Measurements from ENCODE around the gene INS. TPM values are rescaled to one million over a fixed set of nuclear protein-coding genes. Genes with fewer than 3 reads are reported as not detected.

INS gene
- total RNA-seq, 1 experiment from 2014 or later = not detected

DNA sequence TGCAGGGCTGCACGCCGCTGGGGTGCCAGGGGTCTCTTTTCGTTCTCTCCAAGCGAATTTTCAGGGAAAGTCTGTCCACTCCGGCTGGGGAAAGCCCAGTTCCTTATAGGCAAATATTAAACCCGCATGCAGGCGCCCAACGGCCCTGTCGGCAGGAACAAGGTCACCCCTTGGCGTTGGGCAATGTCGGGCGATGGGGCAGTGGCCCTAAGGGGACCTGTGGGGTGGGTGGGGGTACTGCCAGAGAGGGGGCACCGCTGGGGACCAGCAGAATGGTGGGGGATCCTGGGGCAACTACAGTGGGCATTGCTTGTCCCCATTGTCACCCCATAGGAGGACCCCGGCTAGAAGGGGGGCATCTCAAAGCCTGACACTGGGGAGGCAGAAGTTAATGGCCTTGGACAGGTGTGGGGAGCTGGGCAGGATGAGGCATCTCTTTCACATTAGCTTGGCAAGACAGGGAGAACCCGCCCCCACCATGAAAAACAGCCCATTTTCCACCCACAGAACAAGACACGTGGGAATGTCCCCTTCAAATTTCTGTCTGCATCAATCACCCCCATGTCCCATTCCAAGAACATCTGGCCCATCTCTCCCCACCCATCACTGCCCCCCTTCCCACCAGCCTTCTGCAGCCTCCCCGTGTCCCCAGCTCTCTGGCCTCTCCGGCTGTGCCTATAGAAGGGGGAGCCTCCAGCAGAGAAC is 16.3 kb downstream of the INS start:
- DNase-seq (ENCODE audit: low spot score) = no peak

DNA sequence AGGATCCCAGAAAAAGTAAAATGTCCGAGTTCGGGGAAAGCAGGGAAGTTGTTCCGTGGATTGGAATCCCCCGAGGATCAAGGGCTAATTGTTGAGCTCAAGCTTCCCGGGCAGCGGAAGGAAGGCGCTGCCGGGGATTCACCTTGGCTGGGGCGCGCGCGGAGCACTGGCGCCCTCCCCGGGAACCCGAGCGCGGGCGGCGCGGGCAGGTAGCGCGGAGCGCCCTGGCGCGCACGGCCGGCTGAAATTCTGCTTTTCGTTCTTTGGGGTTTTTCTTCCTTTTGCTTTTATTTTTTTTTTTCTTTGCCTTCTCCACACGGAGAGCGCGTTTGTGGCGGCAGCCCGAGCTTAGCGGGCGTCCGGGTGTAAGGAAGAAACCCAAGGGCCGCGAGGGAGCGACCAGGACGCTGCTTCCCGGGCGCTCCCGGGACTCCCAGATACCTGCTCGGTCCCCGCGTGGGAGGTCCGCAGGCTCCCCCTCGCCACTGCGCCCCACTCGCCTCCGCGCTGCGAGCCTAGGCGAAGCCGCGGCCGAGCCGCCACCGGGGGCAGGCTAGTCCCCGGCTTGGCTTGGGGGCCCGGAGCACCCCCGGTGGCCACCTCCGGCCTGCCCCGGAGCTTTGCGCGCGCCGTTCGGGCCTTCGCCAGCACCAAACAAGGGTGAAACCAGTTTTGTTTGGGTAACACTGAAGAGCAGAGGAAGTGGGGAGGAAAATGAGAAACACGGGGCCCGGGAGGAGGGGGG is 17.0 kb downstream of the INS start:
- peak; percentile 60 for DNase-seq (ENCODE audit: low spot score)

DNA sequence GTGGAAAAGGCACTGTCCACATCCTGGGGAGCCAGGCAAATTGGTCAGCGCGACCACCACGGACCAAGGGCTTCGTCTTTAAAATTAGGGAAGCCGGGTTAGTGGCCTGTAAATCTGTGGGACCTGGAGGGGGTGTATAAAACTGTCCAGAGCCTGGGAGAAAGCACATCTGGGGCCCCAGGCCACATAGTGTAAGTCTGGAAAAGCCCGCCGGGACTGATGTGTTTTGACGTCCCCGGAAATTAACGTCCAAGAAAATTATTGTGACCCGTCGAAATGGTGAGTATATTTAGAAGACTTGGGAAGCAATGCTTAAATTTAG is 17.6 kb downstream of the INS start:
- no peak for DNase-seq (ENCODE audit: low spot score)

DNA sequence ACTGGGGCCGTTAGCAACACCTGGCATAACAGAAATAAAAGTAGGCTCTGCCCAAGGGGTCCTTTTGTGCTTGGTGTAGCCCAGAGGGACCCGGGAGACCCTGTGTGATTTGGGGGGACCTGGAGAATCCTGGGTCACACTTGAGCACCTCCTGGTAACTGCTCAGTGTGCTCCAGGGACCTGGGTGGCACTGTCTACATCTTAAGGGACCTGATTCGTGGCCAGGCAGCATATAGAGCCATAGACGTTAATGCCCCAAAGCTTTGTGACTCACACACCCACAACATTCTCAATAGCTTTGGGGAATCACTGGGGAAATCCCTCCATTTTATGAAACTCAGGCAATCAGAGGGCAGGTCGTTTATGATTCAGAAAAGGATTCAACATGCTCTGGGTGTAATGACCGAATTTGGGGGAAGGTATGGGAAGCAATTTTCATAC is 18.2 kb downstream of the INS start:
- peak; percentile 45 for DNase-seq (ENCODE audit: low spot score)

DNA sequence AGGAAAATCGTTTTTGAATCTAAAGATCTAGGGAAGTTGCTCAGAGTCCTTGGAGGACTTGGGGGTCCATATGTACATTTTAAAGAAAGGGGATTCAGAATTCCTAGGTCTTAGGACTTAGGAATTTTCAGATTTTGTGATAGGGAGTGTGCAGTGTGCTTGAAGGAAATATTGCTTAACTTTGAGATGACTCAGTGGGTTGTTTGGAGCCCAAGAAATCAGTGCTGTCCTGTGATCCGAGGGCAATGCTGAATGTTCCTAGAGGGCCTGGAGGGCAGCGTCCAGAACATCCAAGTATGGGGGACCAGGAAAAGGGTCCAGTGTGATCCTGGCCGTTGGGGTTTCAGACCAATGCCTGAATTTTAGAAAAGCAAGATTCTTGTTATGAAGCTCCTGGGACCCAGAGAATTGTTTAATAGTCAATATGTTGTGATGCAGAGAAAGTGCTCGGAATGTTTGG is 18.7 kb downstream of the INS start:
- DNase-seq (ENCODE audit: low spot score) = no peak

DNA sequence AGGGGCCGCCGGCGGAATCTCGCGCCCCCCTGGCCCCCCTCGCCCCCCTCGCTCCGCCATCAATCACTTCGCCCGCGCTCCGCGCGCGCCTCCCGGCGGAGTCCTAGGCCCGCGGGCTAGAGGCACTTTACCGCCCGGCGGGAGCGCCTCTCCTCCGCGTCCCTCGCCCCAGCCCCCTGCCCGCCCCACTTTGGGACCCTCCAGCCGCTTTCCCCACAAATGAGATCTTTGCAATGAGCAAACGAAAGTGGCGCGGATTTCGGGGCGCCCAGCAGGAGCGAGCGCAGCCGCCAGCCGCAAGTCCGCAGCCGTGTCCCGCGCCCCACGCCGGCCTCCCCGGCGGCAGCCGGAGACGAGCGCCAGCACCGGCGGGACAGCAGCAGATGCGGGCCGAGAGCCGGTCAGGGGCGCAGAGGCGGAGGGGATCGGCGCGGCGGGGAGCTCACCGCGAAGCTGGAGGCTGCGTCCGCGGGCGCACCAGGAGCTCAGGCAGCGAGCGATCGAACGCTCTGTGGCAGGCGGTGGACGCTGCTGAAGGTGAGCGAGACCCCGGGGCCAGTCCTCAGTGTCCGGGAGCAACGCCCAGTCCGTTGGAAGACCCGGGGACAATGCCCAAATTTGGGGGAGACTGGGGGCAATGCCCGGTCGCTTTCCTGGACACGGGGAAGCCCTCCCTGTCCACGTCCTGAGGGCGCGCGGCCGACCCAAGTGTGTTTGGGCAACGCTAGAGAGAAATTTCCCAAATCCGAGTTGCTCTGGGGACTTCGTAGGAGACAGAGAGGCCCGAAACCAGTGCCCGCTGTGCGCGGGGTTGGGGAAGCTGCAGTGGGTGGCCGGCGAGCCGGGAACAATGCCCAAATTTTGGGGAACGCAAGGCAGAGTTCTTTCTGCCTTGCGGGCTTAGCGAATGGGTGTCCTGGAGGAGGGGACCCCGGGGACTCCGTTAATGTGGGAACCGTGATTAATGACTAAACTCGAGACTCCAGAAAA is 20.3 kb downstream of the INS start:
- no peak for DNase-seq (ENCODE audit: low spot score)

DNA sequence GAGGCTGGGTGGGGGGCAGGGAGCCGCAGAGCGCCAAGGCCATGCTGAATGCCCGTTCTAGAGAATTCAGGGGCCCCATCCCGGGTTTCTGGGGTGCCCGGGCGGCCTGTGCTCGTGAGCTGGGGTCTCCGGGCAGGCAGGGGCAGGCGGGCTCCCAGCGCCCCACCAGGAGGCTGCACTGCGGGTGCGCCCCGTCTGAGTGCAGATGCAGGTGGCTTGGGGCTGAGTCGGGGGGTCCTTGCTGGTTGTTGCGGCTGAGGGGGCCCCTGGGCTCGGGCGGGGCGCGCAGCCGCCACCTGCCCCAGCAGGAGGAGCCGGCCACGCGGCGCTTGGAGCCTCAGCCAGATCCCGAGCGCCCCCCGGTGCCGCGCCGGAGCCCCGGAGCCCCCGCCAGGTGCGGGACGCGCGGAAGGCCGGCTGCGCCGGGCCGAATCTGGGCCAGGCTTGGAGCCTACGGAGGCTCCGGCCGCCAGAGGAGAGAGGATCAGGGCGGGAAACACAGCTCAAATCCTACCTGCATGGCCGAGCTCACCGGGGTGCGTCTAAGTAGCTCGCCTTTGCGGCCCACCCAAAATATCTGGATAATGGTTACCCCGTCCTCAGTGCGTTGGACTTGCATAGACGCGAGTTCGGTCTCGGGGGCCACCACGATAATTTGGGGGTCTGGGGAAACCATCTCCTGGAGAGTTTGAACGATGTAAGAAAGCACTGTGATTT is 21.2 kb downstream of the INS start:
- DNase-seq (ENCODE audit: low spot score) = no peak

DNA sequence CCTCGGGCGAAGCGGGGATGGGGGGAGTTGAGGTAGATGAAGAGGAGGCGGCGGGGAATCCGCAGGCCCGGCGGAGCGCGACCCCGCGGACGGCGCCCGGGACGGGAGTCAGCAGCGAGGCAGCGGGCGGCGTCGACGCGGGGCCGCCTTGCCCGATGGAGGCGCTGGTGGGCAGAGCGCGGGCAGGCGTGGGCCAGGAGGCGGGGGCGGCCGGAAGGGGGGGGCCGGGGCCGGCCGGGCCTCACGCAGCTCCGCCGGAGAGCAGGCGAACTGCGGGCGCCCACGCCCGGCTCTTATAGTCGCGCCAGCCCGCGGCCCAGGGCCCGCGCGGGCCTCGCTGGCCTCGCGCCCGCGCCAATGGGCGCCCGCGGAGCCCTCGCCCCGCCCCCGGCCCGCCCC is 21.9 kb downstream of the INS start, which contains the start of gene IGF2:
Gene IGF2, minus strand, starts transcription at position 267 of the 399 bp plus-strand sequence. CDS start 3,866 bp downstream, outside the sequence.
- no peak for DNase-seq (ENCODE audit: low spot score)

DNA sequence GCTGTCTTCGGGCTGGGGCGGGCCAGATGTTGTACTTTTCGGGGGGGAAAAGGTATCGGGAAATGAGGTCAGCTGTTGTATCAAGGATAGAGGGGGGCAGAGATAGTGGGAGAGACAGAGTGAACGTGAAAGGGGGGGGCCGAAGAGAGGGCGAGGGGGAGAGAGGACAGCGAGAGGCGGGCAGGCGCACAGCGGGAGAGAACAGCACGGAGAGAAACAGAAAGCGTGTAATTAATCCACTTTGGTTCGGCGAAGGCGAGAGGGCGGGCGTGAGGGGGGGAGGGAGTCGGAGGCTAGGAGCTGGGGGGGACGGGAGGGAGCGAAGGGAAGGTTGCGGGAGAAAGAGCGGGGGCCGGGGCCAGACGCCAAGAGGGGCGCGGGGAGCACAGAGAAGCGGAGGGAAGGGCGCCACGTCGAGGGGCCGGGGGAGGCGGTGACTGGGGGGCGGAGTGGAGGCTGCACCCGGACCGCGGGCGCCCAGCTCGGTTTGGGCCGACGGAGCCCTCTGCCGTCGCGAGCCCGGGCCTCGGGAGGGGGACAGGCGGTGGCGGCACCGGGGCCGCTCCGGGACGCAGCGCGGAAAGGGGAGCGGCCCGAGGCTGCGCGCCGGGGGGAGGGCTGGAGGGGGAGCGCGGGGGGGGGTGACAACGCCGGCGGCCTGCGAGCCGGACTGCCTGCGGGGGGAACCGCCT is 22.4 kb downstream of the INS start:
- no peak for DNase-seq (ENCODE audit: low spot score)

DNA sequence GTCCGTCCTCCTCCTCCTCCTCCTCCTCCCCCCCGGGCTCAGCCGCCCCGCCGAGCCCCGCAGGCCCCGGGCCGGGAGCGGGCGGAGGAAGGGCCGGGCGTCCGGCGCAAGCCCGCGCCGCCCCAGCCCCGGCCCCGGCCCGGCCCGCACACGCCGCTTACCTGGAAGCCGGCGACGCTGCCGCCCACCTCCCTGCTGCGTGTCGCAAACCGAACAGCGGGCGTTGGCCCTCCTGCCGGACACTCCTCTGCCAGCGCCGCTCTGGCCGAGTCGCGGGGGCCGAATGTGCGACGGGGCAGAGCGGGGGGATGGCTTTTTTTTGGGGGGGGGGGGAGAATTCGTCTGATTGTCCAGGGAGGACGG is 23.0 kb downstream of the INS start:
- DNase-seq (ENCODE audit: low spot score) = no peak

DNA sequence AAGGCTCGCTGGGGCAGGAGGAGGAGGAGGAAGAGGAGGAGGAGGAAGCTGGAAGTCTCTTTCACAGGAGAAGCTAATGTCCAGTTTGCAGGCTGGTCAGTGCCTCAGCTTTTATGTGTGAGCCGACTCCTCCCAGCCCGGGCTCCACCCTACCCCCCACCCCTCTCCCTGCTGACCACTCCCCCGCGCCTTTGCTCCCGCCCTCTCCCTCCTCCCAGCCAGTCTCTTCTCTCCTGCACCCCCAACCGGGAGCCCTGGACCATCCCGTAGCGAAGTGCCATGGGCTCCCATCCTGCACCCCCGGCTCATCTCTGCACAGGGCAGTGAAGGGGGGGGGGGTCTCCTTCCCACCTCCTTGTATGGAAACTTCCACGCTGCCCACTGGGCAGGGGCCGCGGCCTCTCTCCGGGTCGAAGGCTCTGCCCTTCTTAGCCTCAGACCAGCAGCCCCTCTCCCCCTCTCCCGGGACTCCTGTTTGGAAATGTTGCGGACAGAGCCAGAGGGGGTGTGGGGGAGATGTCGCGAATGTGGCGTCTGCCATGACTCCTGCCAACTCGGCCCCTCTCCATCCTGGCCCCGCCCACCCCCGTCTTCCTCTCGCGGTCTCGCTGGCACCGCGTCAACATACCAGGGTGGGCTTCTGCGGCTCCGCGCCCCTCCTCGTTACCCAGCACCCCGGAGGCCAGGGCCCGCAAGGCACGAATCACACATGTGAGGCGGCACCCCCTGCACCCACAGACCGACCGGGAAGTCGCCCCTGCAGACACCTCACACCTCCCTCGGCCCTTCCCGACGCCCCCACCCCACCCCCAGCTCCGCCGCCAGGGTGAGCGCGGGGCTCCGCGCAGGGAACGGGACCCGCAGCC is 23.6 kb downstream of the INS start:
- DNase-seq (ENCODE audit: low spot score) = peak; percentile 66

DNA sequence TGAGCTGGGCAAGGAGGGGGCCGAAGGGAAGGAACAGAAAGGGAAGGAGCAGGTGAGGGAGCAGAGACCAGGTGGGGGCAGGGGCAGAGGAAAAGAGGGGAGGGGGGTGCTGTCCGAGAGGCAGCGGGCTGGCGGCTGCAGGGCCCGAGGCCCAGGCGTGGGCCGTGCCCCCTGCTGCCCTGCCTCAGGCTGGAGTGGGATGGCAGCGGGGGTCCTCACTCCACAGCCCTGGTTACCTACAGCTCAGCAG is 24.1 kb downstream of the INS start:
- DNase-seq (ENCODE audit: low spot score) = no peak

DNA sequence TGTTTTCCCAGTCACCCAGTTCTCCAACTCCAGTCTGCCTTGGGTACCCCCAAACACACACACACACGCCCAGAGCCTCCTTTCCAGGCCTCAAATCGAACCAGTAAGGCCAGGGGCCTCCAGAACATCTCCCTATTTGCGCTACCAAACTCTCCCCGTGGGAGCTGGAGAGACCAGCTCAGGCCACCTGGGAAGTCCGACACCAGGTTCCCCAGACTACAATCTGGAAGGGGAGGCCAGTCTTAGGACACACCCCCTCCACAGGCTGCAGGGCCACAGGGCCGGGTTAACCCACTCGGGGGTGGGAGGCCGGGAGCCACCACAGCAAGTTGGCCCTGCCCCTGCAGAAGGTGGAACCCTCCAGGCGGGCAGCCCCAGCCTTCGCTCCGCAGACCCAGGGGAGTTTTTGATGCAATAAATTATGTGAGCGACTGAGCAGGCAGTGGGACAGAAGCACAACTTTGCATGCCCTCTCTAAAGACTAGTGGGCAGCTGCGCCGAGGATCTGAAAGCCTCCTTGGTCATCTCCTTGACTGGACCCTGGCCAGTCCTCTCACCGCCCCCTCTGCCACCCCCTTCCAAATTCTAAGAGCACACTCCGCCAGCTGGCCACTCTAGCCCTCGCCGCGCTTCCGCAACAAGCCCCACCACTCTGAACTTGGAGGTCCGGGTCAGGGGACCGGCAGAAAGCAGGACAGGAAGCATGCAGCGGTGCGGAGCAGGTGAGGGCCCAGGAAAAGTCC is 24.6 kb downstream of the INS start:
- no peak for DNase-seq (ENCODE audit: low spot score)

DNA sequence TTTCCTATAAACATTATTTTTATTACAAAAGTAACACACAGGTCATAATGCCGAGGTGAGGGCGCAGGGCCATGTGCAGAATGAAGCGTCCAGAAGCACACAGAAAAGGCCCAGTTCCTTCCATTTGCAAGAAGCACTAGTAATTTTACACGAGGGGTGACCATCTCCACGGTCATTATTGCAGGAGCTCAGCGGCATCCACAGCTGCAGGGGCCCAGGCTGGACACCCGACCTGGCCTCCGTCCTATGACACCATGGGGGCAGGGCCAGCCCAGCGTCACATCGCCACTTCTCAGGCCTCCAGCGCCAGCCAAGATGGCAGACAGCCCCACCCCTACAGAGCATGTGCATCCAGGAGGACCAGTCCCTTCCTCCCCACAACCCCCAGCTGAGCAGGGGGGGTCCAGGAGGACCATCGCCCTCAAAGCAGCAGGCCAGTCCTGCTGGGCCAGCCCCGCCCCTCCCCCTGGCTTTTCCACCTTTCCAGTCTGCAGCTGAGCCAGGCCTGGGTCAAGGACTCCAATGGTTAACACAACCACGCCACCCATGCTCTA is 25.3 kb downstream of the INS start:
- DNase-seq (ENCODE audit: low spot score) = no peak

DNA sequence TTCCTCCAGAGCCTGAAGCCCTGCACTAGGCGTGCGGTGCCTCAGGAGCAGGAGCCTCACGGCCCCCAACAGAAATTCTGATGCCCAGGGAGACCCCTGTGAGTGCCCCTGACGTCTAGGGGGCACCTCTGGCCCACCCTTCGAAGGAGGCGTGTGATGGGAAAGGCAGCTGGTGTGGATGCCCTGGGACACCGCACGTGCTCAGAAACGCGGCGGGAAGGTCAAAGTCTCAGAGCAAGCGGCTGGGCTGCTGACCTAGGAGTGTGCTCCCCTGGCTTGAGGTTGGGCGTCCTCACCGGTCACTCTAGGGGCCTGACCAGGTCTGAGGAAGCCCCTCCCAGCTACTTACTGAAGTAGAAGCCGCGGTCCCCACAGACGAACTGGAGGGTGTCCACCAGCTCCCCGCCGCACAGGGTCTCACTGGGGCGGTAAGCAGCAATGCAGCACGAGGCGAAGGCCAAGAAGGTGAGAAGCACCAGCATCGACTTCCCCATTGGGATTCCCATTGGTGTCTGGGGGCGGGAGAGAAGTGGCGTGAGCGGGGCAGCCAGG is 25.9 kb downstream of the INS start:
- DNase-seq (ENCODE audit: low spot score) = no peak

DNA sequence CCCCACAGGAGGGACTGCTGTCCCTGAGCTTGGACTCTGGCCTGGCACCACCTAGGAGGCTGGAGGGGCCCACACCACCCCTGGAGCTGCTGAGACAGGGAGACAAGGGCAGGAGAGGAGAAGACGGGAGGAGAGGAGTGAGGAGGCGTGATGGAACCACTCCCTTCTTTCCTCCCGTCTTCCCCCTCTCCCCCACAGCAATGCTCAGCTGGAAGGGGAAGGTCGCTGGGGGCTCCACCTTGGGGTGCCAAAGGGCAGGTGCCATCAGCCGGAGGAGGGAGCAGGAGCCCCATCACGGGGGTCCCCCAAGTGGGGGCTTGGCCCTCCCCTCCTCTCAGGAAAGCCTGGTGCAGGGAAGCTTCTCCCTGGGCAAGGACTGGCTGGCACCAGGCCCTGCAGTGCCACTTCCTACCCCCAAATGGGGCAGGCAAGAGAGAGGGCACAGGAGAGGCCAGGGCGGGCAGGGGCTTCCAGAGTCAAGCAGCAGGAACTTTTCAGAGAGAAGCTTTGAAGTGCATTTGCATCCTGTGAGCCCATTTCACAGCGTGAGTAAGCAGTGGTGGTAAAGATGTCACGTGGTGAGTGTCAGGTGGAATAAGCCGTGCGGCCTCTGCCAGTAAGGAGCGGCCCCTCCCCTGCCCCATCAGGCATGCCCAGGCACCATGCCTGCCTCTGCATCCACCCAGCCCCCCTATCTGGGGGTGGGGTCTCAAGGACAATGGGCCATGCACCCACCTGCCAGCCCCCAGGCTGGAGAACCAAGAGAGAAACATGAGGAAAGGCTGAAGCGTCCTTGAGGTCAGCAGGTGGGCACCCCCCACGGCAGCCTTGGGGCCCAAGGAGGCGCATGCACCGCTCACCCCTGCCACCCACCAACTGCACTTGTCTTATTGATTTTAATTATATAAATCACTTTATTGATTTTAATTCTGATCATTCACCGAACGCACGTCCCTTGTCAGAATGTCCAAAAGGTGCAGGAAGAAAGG is 26.7 kb downstream of the INS start:
- DNase-seq (ENCODE audit: low spot score) = no peak

DNA sequence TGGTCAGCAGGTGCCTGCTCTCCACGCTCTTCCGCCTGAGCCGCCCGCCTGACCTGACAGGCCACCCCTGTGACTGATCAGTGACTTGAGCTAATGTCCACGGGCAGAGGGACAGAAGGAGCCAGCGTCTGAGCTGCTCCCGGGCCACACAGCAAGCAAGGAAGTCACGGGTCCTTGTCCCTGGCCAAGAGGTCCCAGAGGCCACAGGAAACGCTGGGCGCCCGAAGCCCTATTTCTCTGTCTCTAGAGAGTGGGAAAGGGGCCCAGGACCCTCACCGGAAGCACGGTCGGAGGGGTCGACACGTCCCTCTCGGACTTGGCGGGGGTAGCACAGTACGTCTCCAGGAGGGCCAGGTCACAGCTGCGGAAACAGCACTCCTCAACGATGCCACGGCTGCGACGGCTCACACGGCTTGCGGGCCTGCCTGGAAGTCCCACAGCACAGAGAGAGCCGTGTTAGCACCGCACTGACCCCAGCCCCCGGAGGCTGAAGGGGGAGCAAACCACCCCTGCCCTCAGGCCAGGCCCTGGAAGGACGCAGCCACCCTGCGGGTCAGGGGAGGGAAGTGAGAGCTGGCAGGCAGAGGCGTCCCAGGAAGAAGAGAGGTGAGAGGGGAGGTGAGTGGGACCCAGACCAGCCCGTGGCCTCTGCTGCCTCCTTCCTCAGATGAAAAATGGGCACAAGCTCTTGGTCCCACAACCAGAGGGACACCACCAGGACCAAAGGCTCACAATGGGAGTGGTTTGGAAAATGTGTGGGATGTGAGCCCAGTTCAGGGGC is 27.6 kb downstream of the INS start:
- DNase-seq (ENCODE audit: low spot score) = no peak
